ENCODE data around the gene BBS4.
"Not testable (repeated sequence)": the region's sequence is repeated elsewhere in the genome, so short reads cannot be mapped to it uniquely, and the experiment has no call there.

Gene BBS4

GRCh38 chr15:72706266-72706665, 20.3 kb downstream of the BBS4 start:
- no peaks in the 10 kb centered on the region for H3K27me3 ChIP-seq
- no peaks in the 10 kb centered on the region for H3K4me1 ChIP-seq (ENCODE audit: control insufficient read depth in 1 of 2, insufficient read depth in 1 of 2, low read depth in 1 of 2, low read length in 1 of 2)
- H3K4me3 ChIP-seq (ENCODE audit: low read depth in 1 of 2, low read length in 1 of 2) = no peak overlapping the region
- TF ChIP-seq CTCF (IDR thresholded peaks at IDR 0.05) = no peak
- no peaks in the 10 kb centered on the region for H3K36me3 ChIP-seq
- H3K27ac ChIP-seq = no peak overlapping the region
- H3K9me3 ChIP-seq = no peaks in the 10 kb centered on the region

DNA sequence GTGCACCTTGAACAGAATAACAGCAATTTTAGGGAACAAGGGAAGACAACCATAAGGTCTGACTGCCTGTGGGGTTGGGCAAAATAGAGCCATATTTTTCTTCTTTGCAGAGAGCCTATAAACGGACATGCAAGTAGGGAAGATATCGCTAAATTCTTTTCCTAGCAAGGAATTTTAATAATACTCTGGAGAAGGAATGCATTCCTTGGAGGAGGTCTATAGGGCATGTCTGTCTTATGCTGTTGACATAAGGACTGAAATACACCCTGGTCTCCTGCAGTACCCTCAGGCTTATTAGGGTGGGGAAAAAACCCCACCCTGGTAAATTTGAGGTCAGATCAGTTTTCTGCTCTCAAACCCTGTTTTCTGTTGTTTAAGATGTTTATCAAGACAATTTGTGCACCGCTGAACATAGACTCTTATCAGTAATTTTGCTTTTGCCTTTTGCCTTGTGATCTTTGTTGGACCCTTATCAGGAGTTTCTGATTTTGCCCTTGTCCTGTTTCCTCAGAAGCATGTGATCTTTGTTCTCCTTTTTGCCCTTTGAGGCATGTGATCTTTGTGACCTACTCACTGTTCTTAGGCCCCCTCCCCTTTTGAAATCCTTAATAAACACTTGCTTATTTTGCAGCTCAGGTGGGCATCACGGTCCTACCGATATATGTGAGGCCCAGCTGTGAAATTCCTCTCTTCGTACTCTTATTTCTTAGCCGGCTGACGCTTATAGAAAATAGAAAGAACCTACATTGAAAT, 22.7 kb downstream of the BBS4 start:
- H3K36me3 ChIP-seq = peaks cover 10% of the 10 kb centered on the region
- H3K9me3 ChIP-seq; H3K4me3 ChIP-seq (ENCODE audit: low read depth in 1 of 2, low read length in 1 of 2); H3K27me3 ChIP-seq; H3K27ac ChIP-seq; H3K4me1 ChIP-seq (ENCODE audit: control insufficient read depth in 1 of 2, insufficient read depth in 1 of 2, low read depth in 1 of 2, low read length in 1 of 2): not testable (repeated sequence)

DNA sequence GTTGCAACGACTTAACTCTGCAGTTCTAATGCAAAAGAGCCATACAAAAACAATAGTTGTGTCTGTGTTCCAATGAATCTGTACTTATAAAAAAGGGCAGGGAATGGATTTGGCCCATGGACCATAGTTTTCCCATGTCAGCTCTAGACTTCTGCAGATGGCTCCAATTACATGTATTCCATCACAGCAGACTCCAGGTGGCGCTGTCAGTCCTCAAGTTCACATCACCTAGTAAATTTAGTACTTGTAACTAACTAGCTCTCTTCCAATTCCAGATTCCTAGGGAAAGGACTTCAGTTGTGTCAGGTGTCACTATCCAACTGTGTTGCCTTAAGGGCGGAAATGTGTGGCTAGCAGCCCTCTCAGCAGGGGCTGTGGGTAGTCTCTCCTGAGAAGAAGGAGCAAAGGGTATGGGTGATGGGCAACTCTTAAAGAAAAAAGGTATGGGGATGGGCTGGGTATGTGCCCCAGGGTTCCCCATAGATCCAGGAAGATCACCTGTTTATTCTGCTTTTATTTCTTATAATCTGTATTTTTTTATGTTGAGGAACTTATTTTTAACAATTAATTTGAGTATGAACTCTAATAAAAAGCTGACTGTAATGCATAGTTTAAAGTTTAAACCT, 36.2 kb downstream of the BBS4 start:
- Histone ChIP-seq H3K4me1 (ENCODE audit: control insufficient read depth in 1 of 2, insufficient read depth in 1 of 2, low read depth in 1 of 2, low read length in 1 of 2) (no peaks in the 10 kb centered on the region), H3K9me3 (no peaks in the 10 kb centered on the region), H3K27me3 (no peaks in the 10 kb centered on the region), H3K36me3 (no peaks in the 10 kb centered on the region), H3K4me3 (ENCODE audit: low read depth in 1 of 2, low read length in 1 of 2) (no peak overlapping the region), H3K27ac (no peak overlapping the region)
- TF ChIP-seq CTCF (IDR thresholded peaks at IDR 0.05) = peak; percentile 76

DNA sequence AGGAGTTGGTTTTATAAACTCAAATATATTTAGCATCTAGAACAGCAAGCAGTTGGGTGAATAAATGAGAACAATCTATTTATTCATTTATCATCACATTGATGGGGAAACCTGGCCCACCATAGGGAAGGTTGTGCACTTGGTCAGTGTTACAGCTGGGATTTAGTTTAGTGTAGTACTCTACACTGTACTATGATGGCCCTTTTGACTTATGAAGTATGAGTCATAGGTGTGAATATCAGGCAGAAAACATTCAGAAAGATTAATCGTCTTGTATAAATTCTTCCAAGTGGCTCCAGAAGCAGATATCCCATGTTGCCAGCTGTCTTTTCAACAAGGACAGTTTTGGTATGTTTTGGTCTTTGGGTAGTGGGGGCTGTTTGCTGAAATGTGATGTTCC, 38.0 kb downstream of the BBS4 start:
- no peak overlapping the region for H3K4me3 ChIP-seq (ENCODE audit: low read depth in 1 of 2, low read length in 1 of 2)
- no peaks in the 10 kb centered on the region for H3K4me1 ChIP-seq (ENCODE audit: control insufficient read depth in 1 of 2, insufficient read depth in 1 of 2, low read depth in 1 of 2, low read length in 1 of 2)
- H3K9me3 ChIP-seq = no peaks in the 10 kb centered on the region
- H3K36me3 ChIP-seq = no peaks in the 10 kb centered on the region
- H3K27me3 ChIP-seq = no peaks in the 10 kb centered on the region
- H3K27ac ChIP-seq = no peak overlapping the region
- no peak for TF ChIP-seq CTCF (IDR thresholded peaks at IDR 0.05)

GRCh38 chr15:72725446-72725845, 39.4 kb downstream of the BBS4 start:
- H3K4me1 ChIP-seq (ENCODE audit: control insufficient read depth in 1 of 2, insufficient read depth in 1 of 2, low read depth in 1 of 2, low read length in 1 of 2) = no peaks in the 10 kb centered on the region
- no peak overlapping the region for H3K4me3 ChIP-seq (ENCODE audit: low read depth in 1 of 2, low read length in 1 of 2)
- no peaks in the 10 kb centered on the region for H3K27me3 ChIP-seq
- H3K9me3 ChIP-seq = no peaks in the 10 kb centered on the region
- H3K36me3 ChIP-seq = no peaks in the 10 kb centered on the region
- TF ChIP-seq CTCF (IDR thresholded peaks at IDR 0.05) = no peak
- H3K27ac ChIP-seq = no peak overlapping the region

- not testable (repeated sequence) for H3K27me3 ChIP-seq; H3K9me3 ChIP-seq; H3K27ac ChIP-seq; H3K36me3 ChIP-seq; H3K4me3 ChIP-seq (ENCODE audit: low read depth in 1 of 2, low read length in 1 of 2); H3K4me1 ChIP-seq (ENCODE audit: control insufficient read depth in 1 of 2, insufficient read depth in 1 of 2, low read depth in 1 of 2, low read length in 1 of 2)
Measured at GRCh38 chr15:72725851-72726250, 39.8 kb downstream of the BBS4 start.

All from neutrophil (primary cell).